ENCODE data around the gene SP2. TPM values are rescaled to one million over a fixed set of nuclear protein-coding genes. Genes with fewer than 3 reads are reported as not detected.

Gene SP2
- total and polyA plus RNA-seq, 2 of the 13 experiments (the other 11 are each of a cell fraction or from before 2014, with no cell fraction given): 1.4 to 4.8 TPM

DNA sequence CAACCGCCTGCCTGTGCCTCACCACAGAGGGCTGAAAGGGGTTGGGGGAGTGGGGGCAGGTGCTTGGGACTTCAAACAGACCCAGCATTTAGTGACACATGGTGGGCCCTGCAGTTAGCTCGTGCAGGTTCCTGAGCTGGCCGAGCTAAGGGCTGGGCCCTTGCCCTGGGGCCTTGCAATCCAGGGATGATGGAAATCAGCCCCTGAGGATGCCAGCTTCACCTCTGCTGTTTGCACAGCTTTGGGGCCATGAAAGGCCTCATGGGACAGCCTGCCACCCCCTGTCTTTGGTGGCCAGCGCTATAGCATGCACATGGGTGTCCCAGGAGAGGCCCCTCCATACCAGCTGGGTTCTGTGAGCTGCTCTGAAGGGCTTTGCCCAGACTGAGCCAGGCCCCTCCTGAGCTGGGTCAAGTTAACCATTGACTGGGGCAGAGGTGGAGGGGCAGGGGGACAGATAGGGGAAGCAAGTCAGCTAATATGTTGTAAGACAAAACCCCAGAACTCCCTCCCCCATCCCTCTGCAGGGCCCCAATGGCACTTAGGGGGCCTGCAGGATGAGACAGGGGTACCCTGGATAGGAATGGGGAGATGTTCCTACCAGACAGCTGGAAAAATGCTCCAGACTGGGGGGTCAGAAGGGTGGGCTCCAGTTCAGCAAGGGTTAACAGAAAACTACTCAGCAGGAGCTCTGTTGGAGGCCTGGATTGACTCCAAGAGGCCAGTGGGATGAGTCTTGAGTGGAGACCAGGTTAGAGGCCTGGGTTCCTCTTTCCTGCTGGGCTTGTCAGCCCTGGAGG is 61.0 kb downstream of the SP2 start (continued):
- TF ChIP-seq HNF4G (IDR thresholded peaks at IDR 0.05; ENCODE audit: borderline replicate concordance, low read depth, low read length) (no peak), HNF4G (CRISPR knock-in tag; IDR thresholded peaks at IDR 0.05; ENCODE audit: borderline replicate concordance, low read depth) (0 out of 2 replicates have a peak, but pooled peaks have one; percentile 25), ZNF570 (CRISPR knock-in tag; IDR thresholded peaks at IDR 0.05; ENCODE audit: borderline replicate concordance) (no peak), GATAD1 (CRISPR knock-in tag; IDR thresholded peaks at IDR 0.05) (no peak), ZNF30 (CRISPR knock-in tag; IDR thresholded peaks at IDR 0.05) (no peak), SRSF1 (optimal IDR thresholded peaks at IDR 0.05; ENCODE audit: low read depth, low read length) (no peak), ZNF567 (CRISPR knock-in tag; IDR thresholded peaks at IDR 0.05; ENCODE audit: borderline replicate concordance) (0 out of 2 replicates have a peak, but pooled peaks have one; percentile 76), HIVEP1 (CRISPR knock-in tag; IDR thresholded peaks at IDR 0.05) (peak; percentile 66; the same call in 1 of the 2 replicates), CHD4 (IDR thresholded peaks at IDR 0.05; ENCODE audit: borderline replicate concordance, low read length) (no peak), NCOA5 (CRISPR knock-in tag; IDR thresholded peaks at IDR 0.05) (no peak), PAWR (CRISPR knock-in tag; IDR thresholded peaks at IDR 0.05; ENCODE audit: borderline replicate concordance) (no peak), KDM3A (CRISPR knock-in tag; IDR thresholded peaks at IDR 0.05; ENCODE audit: low read depth) (no peak), MLX (CRISPR knock-in tag; IDR thresholded peaks at IDR 0.05) (no peak), HHEX (CRISPR knock-in tag; IDR thresholded peaks at IDR 0.05) (no peak), KLF12 (CRISPR knock-in tag; IDR thresholded peaks at IDR 0.05; ENCODE audit: borderline replicate concordance) (no peak), ZNF569 (CRISPR knock-in tag; IDR thresholded peaks at IDR 0.05; ENCODE audit: borderline replicate concordance) (no peak), RFXANK (CRISPR knock-in tag; IDR thresholded peaks at IDR 0.05) (no peak), RBFOX2 (IDR thresholded peaks at IDR 0.05; ENCODE audit: low read depth, low read length) (no peak)
- TF ChIP-seq, protein P1, sequence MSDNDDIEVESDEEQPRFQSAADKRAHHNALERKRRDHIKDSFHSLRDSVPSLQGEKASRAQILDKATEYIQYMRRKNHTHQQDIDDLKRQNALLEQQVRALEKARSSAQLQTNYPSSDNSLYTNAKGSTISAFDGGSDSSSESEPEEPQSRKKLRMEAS (IDR thresholded peaks at IDR 0.05): peak; percentile 67
- TF ChIP-seq, protein P2, sequence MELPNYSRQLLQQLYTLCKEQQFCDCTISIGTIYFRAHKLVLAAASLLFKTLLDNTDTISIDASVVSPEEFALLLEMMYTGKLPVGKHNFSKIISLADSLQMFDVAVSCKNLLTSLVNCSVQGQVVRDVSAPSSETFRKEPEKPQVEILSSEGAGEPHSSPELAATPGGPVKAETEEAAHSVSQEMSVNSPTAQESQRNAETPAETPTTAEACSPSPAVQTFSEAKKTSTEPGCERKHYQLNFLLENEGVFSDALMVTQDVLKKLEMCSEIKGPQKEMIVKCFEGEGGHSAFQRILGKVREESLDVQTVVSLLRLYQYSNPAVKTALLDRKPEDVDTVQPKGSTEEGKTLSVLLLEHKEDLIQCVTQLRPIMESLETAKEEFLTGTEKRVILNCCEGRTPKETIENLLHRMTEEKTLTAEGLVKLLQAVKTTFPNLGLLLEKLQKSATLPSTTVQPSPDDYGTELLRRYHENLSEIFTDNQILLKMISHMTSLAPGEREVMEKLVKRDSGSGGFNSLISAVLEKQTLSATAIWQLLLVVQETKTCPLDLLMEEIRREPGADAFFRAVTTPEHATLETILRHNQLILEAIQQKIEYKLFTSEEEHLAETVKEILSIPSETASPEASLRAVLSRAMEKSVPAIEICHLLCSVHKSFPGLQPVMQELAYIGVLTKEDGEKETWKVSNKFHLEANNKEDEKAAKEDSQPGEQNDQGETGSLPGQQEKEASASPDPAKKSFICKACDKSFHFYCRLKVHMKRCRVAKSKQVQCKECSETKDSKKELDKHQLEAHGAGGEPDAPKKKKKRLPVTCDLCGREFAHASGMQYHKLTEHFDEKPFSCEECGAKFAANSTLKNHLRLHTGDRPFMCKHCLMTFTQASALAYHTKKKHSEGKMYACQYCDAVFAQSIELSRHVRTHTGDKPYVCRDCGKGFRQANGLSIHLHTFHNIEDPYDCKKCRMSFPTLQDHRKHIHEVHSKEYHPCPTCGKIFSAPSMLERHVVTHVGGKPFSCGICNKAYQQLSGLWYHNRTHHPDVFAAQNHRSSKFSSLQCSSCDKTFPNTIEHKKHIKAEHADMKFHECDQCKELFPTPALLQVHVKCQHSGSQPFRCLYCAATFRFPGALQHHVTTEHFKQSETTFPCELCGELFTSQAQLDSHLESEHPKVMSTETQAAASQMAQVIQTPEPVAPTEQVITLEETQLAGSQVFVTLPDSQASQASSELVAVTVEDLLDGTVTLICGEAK (IDR thresholded peaks at IDR 0.05): no peak
- TF ChIP-seq, protein P2 (CRISPR knock-in tag; IDR thresholded peaks at IDR 0.05): no peak
- TF ChIP-seq, protein P3, sequence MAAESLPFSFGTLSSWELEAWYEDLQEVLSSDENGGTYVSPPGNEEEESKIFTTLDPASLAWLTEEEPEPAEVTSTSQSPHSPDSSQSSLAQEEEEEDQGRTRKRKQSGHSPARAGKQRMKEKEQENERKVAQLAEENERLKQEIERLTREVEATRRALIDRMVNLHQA (CRISPR knock-in tag; IDR thresholded peaks at IDR 0.05): no peak

Measured in HepG2 (cell line).